NCI-H524 (cell line): ENCODE data around the gene GARNL3.

Experiments
- DNase-seq, 2 experiments: peaks; one replicate each; lab custom pipeline; 2025; lab: John Stamatoyannopoulos, UW

GARNL3 gene

GRCh38 chr9:127405344-127406125 lies 141.0 kb downstream of the GARNL3 start:
- DNase-seq: peak; percentile 89 to 93

- DNase-seq: no peak
These were observed 142.4 kb downstream of the GARNL3 start for GRCh38 chr9:127406799-127407491.

DNA sequence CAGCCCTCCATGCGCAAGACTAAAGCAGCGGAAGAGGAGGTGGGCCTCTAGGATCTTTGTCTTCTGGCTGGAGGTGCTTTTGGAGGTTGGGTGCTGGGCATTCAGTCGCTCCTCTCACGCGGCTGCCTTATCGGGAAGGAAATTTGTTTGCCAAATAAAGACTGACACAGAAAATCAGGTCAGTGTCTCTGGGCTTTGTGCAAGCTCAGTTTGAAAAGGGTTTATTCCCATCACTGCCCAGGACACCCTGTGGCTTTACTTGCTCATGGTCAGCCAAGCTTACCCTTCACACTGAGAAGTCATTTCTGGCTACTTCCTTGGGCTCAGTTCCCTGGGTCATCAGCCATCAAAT lies 142.9 kb downstream of the GARNL3 start:
- no peak for DNase-seq

DNA sequence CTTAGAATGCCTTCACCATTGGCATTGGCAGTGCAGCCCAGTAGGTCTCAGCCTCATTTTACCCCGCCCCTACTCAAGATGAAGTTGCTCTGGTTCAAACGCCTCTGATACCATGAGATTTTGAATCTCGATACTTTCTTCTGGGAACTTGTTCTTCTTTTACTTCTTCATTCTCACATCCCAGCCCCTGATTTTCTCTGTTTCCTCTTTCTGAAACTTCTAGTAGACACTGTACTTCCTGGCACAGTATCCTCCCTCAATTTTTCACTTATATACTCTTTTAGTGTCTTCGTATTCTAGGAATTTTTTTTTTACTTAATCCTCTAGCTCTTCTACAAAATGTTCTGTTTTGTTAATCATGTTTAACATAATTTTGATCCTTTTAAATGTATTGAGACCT lies 146.5 kb downstream of the GARNL3 start:
- no peak for DNase-seq

- no peak for DNase-seq
These were observed 150.6 kb downstream of the GARNL3 start for GRCh38 chr9:127415141-127415540.

DNA sequence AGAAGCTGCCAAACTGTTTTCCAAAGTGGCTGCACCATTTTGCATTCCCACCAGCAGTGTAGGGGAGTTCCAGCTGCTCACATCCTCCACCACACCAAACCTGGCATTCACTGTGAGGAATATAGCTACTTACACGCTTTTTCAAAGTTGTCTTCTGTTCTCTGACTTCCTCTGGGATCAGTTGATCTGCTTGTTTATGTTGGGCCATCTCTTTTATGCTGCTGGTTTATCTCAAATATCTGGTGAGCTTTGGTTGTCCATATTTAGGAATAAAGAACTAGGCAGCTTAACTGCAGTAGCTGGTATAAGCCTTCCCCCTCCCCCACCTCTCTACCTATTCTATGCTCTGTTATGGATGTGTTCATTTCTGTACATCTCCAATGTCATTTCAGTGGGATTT lies 151.1 kb downstream of the GARNL3 start:
- no peak for DNase-seq

DNA sequence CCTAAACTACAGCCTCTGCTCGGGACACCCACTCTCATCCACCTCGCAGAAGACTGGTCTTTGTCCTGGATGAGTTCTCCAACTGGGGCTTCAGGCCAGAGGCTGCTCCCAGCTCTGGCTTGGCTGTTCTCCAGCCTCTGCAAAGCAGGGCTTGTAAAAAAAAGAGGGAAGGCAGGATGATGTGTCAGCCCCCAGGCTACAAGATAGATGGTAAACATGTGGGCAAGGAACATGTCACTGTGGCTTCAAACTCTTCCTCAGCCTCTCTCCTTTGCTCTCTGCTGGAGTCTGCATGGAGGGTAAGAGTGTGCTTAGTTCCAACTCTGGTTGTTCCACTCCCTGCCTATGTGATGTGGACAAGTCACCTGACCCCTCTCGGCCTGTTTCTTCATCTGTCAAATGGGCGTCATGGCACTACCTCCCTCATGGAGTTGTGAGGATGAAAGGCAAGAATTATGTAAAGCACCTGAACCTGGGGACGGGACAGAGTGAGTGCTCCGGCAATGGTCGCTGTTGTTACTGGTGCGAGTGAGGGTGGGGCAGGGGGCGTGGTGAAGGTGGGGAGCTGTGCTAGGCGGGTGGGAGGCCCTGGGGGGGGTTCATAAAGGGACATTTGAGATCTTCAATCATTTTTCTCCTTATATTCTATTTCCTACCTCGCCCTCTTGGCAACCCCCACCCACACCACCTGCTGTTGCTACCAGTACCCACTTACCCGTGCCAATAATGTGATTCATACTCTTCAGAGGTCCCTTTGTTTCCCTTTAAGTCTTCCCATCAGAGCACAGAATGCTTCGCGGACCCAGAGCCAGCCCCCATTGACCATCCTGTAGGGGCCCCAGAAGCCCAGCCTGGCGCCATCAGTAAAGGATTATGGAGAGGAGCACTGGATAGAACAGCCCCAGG lies 152.8 kb downstream of the GARNL3 start:
- DNase-seq: no peak

GRCh38 chr9:127418037-127418471 lies 153.5 kb downstream of the GARNL3 start:
- DNase-seq: peak; percentile 40 to 67

DNA sequence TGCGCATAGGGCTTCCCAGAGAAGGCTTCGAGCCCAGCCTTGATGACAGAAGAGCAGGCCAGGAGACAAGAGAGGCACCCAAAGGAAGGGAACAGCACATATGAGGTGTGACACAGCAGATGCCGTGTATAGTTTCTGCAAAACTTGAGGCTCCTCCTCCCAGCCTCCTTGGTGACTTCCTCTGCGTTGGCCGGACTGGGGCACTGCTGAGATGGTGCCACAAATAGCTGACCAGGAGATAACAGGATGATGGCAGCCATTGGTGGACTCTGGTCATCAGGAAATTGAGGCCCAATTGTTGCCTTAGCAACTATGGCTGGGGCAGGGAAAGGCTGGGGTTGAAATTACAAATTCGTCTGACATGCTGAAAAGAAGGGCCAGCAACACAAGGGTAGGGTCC lies 154.8 kb downstream of the GARNL3 start:
- DNase-seq: no peak

DNA sequence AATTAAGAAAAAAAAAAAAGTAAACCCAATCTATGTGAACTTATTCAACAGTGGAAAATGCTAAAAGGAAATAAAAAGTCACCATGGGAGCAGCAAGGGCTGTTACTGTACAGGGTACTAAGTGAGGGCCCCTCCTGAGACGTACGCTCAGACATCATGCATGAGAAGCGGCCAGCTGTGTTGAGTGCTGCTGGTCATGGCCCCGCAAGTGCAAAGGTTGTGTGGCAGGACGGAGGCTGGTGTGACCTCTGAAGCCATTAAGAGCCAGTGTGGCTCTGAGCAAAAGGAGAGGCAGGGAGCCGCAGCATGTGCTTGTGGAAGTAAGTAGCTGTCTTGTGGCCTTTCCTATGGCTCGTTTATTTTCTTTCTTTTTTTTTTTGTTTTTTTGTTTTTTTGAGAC lies 156.5 kb downstream of the GARNL3 start:
- no peak for DNase-seq

GRCh38 chr9:127422133-127422782 lies 157.7 kb downstream of the GARNL3 start:
- DNase-seq: no peak

DNA sequence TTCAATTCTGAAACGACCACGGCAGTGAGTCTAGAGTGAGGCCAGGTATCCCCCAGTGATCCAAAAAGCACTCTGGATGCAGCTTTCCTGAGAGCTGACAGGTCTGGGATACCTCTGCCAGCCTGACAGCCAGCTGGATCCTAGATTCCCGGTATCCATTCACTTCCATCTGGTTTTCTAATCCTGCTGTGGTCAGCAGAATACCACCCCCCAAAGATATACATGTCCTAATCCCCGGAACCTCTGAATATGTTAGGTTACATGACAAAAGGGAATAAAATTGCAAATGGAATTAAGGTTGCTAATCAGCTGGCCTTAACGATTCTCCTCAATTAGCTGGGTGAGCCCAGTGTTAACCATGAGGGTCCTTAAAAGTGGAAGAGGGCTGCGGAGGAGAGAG lies 158.2 kb downstream of the GARNL3 start:
- DNase-seq: peak in 1 of 2 experiments; percentile 25

- no peak for DNase-seq
These were observed 158.9 kb downstream of the GARNL3 start for GRCh38 chr9:127423476-127423933.

GRCh38 chr9:127423934-127424675 lies 159.5 kb downstream of the GARNL3 start, which contains the start of gene ZNF79:
Gene ZNF79 (plus strand): TSS chr9:127424382. CDS start chr9:127424788, 406 bp downstream.
- DNase-seq: peak; percentile 87 to 90

- DNase-seq: no peak
These were observed 160.1 kb downstream of the GARNL3 start for GRCh38 chr9:127424676-127424999.

- DNase-seq: no peak
These were observed 162.2 kb downstream of the GARNL3 start for GRCh38 chr9:127426756-127427155.

DNA sequence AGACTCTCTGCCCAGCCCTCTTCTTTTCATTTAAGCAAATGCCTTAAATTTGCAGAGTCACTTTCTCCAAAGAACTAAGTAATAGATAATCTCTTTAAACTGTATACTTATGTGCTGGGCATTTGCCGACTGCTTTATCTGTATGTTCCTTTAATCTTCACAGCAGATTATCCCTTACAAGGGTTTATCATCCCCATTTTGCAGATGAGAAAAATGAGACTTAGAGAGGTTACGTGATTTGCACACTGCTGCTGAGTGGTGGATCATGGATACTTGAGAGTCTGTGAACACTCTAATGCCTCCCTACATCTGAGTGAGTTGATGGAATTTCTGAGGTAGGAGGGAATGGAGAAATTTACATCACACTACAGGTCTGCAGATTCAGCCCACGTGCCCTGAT lies 163.8 kb downstream of the GARNL3 start:
- DNase-seq: no peak

DNA sequence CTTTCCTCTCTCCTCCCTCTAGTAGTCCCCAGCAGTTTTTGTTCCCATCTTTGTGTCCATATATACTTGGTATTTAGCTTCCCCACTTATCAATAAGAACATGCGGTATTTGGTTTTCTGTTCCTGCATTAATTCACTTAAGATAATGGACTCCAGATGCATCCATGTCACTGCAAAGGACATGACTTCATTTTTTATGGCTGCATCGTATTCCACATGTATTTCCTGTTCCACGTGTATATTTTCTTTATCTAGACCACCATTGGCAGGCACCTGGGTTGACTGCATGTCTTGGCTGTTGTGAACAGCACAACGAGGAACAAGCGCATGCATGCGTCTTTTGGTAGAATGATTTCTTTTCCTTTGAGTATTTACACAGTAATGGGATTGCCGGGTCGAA lies 165.8 kb downstream of the GARNL3 start:
- DNase-seq: no peak

DNA sequence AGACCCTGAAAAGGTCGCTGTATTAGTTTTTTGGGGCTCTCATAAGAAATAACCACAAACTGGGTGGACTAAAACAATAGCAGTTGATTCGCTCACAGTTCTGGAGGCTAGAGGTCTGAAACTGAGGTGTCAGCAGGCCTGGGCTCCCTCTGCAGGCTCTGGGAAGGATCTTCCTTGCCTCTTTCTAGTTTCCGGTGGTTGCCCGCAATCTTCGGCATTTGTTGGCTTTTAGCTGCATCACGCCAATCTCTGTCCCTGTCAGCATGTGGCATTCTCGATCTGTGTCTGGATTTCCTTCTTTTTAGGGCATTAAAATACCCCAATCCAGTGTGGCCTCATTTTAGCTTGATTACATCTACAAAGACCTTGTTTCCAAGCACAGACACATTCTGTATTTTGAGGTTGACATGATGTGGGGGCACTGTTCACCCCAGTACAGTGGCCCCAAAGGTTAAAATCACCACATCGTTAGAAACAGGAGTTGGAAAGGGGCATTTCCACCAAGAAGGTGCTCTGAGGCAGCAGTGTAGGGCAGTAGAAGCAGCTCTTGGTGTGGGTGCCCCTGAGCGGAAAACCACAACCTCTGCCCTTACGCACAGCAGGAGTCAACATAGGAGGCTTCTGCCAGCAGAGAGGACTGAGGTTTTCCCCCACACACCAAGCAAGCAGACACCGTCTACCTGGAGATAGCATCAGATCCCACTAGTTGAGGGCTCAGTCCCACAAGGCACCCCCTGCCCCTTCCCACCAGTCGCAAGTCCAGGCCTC lies 173.1 kb downstream of the GARNL3 start:
- no peak for DNase-seq

DNA sequence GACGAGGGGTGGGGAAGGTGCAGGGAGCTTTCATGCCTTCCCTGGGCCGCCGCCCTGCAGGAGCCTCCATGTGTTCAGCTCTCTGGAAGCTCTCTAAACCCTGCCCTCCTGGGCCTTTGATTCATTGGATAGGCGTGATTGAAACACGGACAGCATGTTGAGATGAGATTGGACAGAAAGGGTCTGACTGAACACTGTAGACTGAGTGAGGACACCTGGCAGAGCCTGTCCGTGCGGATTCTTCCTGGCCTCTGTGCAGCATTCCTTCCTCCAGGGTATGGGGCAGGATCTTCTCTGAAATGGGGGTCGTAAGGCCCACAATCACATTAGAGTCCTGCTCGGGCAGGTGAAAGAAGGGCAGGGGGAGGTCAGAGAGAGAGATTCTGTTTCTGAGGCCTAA lies 173.8 kb downstream of the GARNL3 start:
- no peak for DNase-seq
